NCI-H128 (cell line): Measurements from ENCODE around the gene FIGLA.

Experiments
- DNase-seq: peaks from one replicate; lab custom pipeline; 2025; ENCODE audit not compliant: unreplicated experiment; lab: John Stamatoyannopoulos, UW

Gene FIGLA, protein sequence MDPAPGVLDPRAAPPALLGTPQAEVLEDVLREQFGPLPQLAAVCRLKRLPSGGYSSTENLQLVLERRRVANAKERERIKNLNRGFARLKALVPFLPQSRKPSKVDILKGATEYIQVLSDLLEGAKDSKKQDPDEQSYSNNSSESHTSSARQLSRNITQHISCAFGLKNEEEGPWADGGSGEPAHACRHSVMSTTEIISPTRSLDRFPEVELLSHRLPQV

DNA sequence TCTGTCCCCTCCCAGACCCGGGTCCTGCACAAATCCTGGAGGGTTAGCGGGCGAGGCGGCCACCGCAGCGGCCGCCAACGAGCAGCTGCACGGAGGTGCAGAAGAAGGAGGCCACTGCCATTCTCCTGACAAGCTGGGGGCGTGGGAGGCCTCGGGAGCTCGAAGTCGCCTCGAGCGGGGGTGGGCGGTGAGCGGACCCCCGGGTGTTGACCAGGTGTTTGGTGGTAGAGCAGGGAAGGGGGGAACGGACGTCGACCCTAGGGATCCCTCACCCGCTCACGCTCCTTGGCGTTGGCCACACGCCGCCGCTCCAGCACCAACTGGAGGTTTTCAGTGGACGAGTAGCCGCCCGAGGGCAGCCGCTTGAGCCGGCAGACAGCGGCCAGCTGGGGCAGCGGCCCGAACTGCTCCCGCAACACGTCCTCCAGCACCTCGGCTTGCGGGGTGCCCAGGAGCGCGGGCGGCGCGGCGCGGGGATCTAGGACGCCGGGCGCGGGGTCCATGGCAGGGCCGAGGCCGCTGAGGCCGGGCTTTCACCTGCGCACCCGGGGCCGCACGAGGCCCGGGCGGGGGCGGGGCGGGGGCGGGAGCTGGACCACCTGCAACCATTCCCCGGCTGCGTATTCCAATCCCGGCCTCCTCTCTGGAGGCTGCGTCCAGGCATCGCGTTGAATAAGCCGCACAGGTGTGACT lies at the start of gene FIGLA:
FIGLA (minus strand) TSS at position 508 of the 693 bp plus-strand sequence; CDS start at position 503, 5 bp downstream.
- no peak for DNase-seq

DNA sequence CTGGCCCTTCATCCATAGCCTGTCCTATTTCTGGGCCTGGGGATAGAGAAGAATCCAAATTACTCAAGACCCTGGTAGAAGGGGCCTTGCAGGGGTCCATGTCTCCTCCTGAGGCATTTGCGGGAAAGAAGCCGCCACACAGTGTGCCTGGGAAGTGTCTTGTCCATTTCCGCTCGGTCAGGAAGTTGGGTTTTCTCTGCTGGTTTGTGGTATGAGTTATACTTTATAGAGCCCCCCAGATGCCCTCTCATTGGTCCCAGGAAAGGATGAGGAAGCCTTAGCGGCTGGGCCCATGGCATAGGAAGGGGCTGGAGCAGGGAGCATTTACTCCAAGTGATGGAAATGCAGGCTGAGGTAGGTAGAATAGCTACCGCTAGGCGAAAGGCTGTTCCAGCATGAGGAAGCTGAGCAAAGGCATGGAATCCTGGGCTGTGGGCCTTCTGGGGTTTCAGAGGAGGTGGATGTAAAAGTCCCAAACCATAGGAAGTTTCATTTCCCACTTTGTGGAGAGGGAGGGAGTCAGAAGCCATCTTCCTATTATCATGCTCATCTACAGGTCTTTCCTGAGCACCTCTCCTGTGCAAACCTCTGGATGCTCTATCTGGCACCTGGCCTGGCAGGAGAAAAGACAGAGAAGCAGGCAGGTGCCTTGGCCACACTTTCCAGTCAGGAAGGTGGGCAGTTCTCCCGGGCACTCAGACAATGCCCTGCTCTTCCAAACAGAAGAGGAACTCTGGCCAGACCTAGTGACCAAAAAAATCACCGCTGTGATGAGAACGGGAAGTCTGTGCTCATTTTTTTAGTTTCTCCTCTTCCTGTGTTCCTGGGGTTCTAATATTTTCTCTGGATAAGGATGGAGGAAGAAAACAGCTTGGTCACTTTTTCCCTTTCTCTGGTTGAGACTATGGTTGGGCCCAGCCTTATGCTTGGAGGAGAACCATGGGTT lies 47.8 kb upstream of the FIGLA start:
- no peak for DNase-seq

DNA sequence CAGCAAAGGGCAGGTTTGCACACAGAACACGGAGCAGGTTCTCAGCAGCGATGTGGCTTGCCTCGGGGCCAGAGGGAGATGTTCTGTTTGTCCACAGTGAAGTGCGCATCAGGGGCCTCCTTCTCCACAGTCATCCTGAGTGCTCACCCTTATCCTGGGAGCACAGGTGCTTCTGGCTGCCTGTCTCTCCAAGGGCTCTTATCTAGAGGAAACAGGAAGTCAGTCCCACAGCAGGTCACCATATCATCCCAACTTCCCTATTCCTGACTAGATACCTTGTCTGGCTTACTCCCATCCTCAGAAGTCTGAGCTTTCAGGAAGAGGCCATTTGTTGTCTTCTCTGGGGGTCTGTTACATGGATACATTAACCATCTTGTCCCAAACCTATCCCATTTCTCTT lies 45.2 kb upstream of the FIGLA start, which contains the start of gene CD207:
CD207 (minus strand) TSS at position 174 of the 400 bp plus-strand sequence; CDS start at position 134, 40 bp downstream.
- no peak for DNase-seq

DNA sequence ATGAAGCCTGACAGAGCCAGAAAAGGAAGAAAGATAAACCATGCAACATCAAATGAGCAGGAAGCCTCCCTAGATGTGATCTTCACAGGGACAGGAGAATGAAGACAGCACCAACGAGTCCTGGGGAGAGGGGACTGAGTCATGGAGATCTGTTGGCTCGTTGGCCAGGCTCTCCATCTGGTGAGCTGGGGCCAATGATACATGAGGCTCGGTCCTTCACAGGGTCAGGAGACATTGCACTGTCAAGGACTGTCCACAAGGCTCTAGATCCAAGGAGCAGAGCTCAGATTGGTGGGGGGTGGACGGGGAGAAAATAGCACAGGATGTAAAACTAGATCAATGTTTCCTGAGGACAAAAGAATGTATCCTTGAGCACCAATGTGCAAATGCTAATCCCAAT lies 44.4 kb upstream of the FIGLA start:
- no peak for DNase-seq

DNA sequence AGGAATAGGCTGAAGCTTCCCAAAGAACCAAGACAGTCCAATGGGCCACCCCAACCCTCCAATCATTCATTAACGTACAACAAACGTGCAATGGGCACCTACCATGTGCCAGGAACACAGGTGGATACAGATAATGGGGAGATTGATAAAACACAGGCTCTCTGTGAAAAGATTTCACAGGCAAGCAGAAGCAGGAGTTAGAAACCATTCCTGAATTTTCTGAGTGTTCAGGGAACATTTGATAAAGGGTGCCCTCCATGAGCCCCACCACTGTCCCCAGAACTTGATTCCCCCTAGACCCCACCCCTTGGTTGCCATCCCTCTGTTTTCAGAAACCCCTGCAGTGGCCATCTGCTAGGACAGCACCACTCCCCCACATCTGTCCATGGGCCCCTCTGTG lies 43.7 kb upstream of the FIGLA start:
- DNase-seq = no peak

DNA sequence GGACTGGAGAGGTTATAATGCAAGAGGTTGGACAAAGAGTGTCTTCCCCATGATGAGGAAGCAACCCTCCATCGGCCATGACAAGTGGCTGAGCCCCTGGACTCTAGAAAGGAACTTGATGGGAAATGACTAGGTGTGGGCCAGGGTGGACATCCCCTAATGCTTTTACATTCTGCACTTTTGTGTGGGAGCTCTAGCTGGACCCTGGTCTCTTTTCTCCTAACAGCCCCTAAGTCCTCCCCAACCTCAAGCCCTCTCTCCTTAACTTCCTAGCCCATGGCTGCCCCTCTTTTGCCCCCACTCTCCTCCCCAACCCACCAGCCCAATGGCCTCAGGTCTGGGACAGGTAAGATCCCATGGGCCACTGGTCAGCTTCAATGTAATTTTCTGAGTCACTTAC lies 42.8 kb upstream of the FIGLA start:
- no peak for DNase-seq

DNA sequence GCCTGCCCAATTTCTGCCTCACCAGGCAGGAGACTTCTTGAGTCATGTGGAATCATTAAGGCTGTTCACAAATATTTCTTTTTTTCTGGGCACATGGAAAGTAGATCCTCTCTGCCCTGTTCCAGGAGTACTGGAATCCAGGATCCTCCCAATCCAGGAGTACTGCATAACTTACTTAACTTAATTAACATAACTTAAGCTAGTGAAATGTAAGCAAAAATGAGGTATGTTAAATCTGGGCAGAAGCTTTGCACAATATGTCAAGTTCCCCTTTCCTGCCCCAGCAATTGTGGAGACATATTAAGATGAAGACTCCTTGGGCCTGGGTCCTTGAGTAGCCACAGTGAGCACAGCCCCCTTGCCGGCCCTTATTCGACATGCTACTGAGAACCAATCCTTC lies 41.9 kb upstream of the FIGLA start:
- DNase-seq = no peak

DNA sequence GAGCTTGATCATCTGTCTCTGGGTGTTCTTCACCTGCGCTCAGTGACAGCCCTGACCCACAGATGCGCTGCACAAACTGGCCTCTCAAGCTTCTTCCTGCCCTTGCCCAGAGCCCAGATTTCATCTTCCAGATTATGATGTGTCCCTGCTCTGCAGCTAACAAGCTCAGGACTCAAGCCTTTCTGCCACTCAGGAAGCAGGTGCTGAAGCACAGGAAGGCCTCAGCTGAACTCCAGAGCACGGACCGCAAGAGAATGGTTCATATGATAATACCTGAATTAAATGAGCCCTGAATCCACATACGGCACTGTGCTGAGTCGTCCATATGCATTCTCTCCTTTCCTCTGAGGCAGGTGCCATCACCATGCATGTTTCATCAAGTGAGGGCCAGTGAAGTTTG lies 41.4 kb upstream of the FIGLA start:
- DNase-seq = no peak

DNA sequence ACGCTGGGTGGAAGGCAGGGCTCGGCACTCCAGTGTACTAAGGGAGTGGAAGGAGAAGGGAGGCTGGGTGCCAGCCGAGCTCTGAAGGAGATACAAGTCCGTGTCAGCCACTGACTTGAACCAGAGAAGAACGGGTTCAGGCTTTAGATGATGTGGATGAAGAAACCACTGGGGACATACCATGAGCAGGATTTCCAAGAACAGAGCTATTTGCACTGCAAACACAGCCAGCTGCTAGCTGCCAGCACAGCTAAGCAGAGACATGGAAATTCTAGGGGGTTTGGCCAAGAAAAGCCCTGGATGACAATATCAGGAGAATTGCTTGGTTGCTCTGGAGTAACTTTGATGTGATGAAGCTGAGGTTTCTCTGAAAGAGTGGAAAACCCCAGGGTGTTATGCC lies 39.9 kb upstream of the FIGLA start:
- DNase-seq = no peak

DNA sequence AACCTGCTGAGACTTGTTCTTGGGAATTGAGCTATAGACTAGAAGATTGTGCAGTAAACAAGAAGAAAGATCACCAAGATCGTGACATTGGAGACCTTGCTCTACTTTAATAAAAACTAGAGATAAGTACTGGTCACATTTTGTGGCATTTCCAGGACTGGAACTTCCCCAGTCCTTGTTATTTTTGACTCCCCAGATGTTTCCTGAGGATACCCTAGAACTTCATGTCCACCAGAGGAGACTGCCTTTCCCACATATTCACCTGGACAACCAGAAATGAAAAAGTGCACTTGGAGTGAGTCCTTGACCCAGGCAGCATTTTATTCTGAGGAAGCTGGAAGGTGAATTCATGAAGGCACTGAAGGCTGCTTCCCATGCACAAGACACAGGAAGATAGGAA lies 39.5 kb upstream of the FIGLA start:
- no peak for DNase-seq

DNA sequence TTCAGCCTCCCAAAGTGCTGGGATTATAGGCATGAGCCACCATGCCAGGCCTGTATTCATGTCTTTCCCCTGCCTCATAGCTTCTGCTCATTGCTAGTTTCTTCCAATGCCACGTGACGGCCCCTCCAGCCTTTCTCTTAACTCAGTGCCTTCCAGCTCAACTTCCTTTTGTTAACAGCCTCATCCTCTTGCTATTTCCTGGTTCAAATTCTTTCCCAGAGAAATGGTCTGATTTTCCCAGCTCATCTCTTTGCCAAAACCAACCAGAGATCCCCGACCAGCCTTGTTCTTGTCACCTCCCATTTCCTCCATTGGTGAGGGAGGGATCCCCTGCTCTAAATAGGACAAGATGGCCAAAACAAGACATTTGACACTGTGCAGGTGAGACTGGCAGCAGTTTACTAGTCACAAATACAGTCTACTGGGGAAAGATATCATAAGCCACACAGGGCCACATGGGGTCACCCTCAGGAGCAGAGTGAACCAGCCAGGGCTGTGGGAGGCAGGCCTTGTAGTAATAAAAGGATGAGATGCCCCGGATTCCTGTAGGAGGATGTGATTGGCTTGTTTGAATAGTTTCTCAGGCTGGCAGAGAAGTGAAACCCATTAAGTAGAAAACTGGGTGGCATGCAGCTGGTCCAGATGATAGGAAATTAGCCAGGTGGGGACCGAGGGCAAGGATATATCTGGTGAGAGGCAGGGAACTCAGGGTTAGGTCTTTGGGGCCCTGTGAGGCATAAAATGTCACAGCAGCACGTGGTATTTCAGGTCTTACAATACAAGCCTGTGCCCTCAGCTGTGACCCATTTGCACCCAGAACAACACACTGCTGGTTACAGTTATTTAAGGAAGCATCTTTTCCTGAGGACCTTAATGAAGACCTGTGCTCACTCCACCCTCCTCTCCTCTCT lies 38.7 kb upstream of the FIGLA start:
- DNase-seq = no peak

DNA sequence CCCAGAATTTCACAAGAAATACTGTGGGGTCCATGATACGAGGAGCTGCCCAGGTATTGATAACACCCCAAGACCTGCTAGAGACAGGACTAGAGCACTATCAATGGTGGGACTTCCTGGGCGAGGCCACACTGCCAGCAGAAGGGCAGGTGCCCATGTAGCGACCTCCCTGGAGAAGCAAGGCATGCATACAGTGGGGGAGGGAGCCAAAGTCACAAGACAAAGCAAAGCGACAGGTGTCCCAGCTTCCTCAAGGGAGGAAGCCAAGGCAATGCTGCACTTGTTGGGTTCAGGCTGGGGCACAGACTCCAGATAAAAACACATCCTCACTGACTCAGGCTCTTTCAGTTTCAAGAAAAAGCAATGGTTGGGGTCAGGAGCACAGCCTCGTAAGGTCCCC lies 37.7 kb upstream of the FIGLA start:
- DNase-seq = no peak

DNA sequence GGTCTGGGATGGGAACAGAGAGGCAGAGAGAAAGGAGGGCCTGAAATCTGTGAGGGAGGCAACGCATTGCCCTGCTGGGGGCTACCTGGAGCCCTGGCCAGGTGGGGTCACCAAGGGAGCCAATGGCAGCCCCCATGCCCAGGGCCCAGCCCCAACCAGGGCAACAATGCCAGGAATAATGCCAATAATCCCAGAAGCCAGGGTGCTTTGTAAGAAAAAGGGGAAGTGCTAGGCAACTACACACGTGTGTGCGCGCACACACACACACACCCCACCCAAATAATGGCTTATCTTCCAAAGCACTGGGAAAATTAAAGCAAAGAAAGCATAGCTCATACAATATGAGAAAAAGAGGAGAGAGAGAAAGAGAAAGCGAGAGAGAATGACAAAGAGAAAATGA lies 36.9 kb upstream of the FIGLA start:
- no peak for DNase-seq

DNA sequence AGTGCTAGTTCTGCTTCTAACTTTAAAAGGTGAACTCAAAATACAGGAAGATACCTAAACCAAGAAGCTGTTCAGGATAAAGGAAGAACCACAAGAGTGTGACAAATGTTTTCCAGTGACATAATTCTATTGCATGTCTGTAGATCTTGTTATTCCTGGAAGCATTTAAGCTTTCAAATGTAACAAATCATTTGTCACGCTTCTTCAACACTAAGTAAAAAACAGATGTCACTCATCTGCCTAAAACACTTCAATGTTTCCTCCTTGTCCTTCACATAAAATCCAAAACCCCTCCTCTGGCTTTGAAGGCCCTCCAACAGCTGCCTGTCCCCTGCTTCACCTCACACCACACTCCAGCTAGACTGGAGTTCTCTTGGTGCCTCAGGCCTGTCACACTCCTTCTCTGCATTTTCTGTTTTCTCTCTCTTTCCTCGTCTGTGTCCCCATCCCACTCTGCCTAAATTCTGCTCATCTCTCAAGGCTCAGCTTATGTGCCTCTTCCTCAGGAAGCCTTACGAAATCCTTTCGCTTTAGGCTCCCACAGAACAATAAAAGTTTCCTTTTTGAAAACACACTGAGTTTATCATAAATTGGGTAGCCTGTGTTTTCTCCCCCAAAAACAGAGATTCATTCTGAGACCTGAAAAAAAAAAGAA lies 36.4 kb upstream of the FIGLA start:
- DNase-seq = no peak

DNA sequence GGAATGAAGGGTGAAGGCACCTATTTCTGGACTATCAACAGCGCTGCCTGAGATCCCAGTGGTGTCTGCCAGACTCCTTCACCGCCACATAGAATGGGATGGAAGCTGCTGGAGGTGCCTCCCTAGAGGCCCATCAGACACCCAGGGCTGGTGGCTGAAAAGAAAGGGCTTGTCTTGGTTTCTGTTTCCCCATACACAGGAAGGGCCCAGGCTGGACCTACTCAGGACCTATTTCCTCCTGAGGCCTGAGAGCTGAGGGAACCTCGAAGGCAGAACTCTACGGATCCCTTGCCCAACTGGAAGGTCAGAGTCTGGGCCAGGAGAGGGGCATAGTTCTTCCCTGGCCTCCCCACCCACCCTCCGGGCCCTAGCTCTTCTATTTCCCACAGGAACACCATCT lies 32.8 kb upstream of the FIGLA start:
- no peak for DNase-seq

DNA sequence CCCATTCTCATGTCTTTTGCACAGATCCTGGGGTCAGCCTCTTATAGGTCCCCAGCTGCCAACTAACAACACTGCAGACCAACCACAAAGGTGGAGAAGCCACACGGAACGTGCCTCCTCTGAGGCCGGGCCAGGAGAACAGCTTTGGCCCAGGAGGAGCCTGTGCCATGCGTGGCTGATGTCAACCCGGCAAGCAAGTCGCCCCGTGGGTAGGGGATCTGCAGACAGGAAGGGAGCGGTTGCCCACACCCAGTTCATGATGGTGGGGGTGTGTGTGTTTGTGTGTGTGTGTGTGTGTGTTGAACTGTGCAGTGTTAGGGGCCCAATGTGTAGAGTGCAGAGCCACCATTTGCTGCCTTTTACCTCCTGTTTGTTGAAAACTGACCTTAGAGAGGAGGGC lies 32.4 kb upstream of the FIGLA start:
- DNase-seq = no peak

DNA sequence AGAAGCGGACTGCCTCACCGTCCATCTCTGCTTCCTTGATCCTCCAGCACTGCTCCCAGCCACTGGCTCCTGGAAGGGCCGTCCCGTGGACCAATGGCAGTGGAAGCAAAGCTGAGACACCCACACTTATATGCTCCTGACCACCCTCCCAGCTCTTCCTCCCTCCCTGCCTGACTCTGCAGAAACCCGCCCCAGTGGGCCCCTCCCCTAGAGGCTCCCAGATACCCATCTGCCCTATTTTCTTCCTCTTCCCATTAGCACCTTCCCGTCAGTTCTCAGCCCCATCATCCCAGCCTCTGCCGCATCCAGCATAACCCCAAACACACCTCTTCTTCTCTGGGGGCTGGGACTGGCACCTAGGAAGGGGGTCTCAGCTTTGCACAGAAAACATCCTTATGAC lies 30.1 kb upstream of the FIGLA start, which contains the start of gene CLEC4F:
CLEC4F (minus strand) TSS at position 101 of the 400 bp plus-strand sequence; CDS start at position 25, 76 bp downstream.
- no peak for DNase-seq

DNA sequence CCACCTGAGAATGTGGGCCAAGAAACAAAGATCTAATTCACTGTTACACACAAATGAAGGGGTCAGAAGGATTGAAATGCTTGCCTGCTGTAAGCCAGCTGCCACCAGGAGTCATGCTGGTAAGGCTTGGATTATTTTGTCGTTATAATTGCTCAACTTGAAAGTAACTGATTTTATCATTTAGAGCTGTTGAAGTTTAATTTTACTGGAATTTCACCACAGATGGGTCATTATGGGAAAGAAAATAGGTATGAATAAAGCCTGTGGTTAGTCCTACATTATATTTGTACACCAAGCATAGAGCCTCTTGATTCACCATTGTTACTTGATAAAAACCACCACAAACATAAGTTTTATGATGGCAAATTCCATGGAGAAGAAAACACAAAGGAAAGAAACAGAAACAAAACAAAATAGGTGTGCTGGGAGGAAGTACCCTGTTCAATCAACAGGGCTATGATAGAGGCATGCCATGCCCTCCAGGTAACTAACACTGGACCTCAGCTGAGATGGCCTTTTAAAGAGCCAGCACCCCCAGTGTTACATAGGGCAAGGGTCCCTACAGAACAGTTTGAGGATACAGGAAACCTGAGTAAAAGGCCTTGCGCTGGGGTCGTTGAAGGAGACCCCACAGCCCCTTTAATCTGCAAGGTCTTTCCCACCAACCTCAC lies 27.0 kb upstream of the FIGLA start:
- no peak for DNase-seq

DNA sequence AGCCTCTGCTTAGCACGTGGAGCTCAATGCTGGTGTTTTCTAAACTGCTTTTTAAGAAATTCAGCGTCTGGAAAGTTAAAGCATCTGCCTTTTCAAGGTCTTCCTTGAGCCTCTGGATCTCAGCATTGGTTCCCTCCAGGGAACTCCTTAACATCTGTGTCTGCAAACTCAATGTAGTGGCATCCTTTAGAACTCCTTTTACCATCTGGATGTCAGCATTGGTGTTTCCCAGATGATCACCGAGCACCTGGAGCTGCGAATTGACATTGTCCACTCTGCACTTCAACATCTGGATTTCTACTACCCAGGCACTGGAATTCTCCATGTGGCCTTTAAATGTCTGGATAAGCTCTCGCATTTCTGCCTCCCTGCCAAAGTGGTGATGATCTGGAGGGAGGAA lies 26.3 kb upstream of the FIGLA start:
- no peak for DNase-seq
